ENCODE results near the gene IL1RL1.

GRCh38 chr2:102350137-102350793 lies 38.9 kb downstream of the IL1RL1 start:
- TF ChIP-seq CTCF (IDR thresholded peaks at IDR 0.05) (no peak), POLR2A (IDR thresholded peaks at IDR 0.05) (no peak)

Measured in Peyer's patch (tissue), 4 donors.